K562 (cell line): ENCODE measurements around the gene EIF5. TPM values are rescaled to one million over a fixed set of nuclear protein-coding genes. Genes with fewer than 3 reads are reported as not detected.
A peak's percentile ranks its signal among the peaks of the same experiment; 100 is the strongest.

ENCODE experiments used
- BHLHE40 ChIP-seq: IDR thresholded peaks from 2 replicates; pipeline ENCODE4 v1.6.1; 2011; ENCODE audit warnings: low read length, improper control_type of control experiment
- DMBX1 ChIP-seq: fragments of 250-450 bp; sonication (Bioruptor Pico); IDR thresholded peaks from 2 replicates; pipeline ENCODE4 v1.8.0; 2022; ENCODE audit warnings: inconsistent platforms, mild to moderate bottlenecking, moderate library complexity, borderline replicate concordance
- HBP1 ChIP-seq: fragments of 450-650 bp; formaldehyde crosslinking; IDR thresholded peaks from 2 replicates; pipeline ENCODE4 v1.4.0; 2022; ENCODE audit warnings: missing genetic modification characterization
- HDAC1 ChIP-seq, 2 experiments: fragments of 450-650 bp; IDR thresholded peaks; 2 replicates each; pipeline ENCODE4 v1.6.1; 2016 to 2017; ENCODE audit warnings: inconsistent platforms in 1 of 2, mild to moderate bottlenecking in 1 of 2, moderate library complexity in 1 of 2
- KHSRP ChIP-seq: fragments of 450-650 bp; IDR thresholded peaks from 2 replicates; pipeline ENCODE4 v1.6.1; 2017
- MAZ ChIP-seq, 2 experiments: fragments of 450-650 bp in 1 of 2; sonication (generic) in 1 of 2; formaldehyde crosslinking; IDR thresholded peaks in 1 of 2; conservative IDR thresholded peaks in 1 of 2; 2 replicates each; pipeline versions ENCODE4 v1.4.0 to v1.5.0; 2020; ENCODE audit warnings: mild to moderate bottlenecking in 1 of 2, missing genetic modification reagents in 1 of 2
- MBD1 ChIP-seq: fragments of 250-450 bp; sonication (Bioruptor Pico); IDR thresholded peaks from 2 replicates; pipeline ENCODE4 v1.8.0; 2022; ENCODE audit warnings: inconsistent platforms
- MTA2 ChIP-seq: fragments of 450-650 bp; IDR thresholded peaks from 2 replicates; pipeline ENCODE4 v1.6.1; 2016; ENCODE audit warnings: low read depth
- NCOA6 ChIP-seq: fragments of 450-650 bp; IDR thresholded peaks from 2 replicates; pipeline ENCODE4 v1.6.1; 2017; ENCODE audit warnings: mild to moderate bottlenecking
- NR2C2 ChIP-seq, 2 experiments: fragments of 200-800 bp in 1 of 2; sonication (Bioruptor generic) in 1 of 2; sonication (generic) in 1 of 2; formaldehyde crosslinking in 1 of 2; IDR thresholded peaks; 2 replicates each; pipeline versions ENCODE4 v1.6.1 to v1.8.0; 2016 to 2022; ENCODE audit warnings: mild to moderate bottlenecking in 1 of 2, missing compliant biosample characterization in 1 of 2, missing genetic modification characterization in 1 of 2, missing genetic modification reagents in 1 of 2
- PML ChIP-seq: IDR thresholded peaks from 2 replicates; pipeline ENCODE4 v1.6.1; 2012; ENCODE audit warnings: low read length, inconsistent platforms
- RBM15 ChIP-seq: fragments of 200-400 bp; formaldehyde crosslinking; IDR thresholded peaks from 2 replicates; pipeline ENCODE4 v1.6.1; 2018; ENCODE audit warnings: mild to moderate bottlenecking, low read length, moderate library complexity; ENCODE audit not compliant: insufficient read depth
- THAP12 ChIP-seq: fragments of 250-450 bp; sonication (Bioruptor Pico); IDR thresholded peaks from 2 replicates; pipeline ENCODE4 v1.9.0; 2021; ENCODE audit warnings: mild to moderate bottlenecking, inconsistent platforms
- ZBTB2 ChIP-seq: fragments of 450-650 bp; IDR thresholded peaks from 2 replicates; pipeline ENCODE4 v1.6.1; 2016; ENCODE audit warnings: antibody characterized with exemption
- ZFP1 ChIP-seq: fragments of 450-650 bp; formaldehyde crosslinking; IDR thresholded peaks from 2 replicates; pipeline ENCODE4 v1.4.0; 2020; ENCODE audit warnings: mild to moderate bottlenecking, mixed read lengths
- ZNF695 ChIP-seq: fragments of 450-650 bp; formaldehyde crosslinking; IDR thresholded peaks from 2 replicates; pipeline ENCODE4 v1.4.0; 2020; ENCODE audit warnings: mild to moderate bottlenecking, moderate library complexity
- polyA plus RNA-seq, 8 experiments: library from polyadenylated mRNA; depleted of rRNA in 4 of 8; stranded (reverse) in 5 of 8; unstranded in 3 of 8; fragments of >200 nt; fragmentation: Nextera tagmentation in 2 of 8; fragmentation: Illumina TruSeq in 1 of 8; extraction: Ambion mirVana in 2 of 8; extraction: Trizol in 1 of 8; gene quantifications; 2 replicates each; pipeline versions ENCODE4 v1.2.1 to v1.2.3, GENCODE V29; 2011 to 2014; ENCODE audit warnings: inconsistent platforms in 1 of 8, missing spikeins in 1 of 8
- total RNA-seq, 7 experiments: library from RNA; depleted of rRNA in 6 of 7; stranded (reverse); fragments of >200 nt in 6 of 7; fragmentation: Illumina TruSeq in 2 of 7; extraction: Trizol in 2 of 7; gene quantifications; 2 replicates each; pipeline versions ENCODE4 v1.2.1 to v1.2.3, GENCODE V29; 2011 to 2021; ENCODE audit warnings: low replicate concordance in 1 of 7

The EIF5 gene
- total and polyA plus RNA-seq, 9 of the 15 experiments (the other 6 are each of a cell fraction or from before 2014, with no cell fraction given), result 92.7 to 442 (median 190) TPM

GRCh38 chr14:103385152-103385928 lies 51.3 kb downstream of the EIF5 start, which contains the start of gene MARK3 (continued):
- no peak for TF ChIP-seq HDAC1 (IDR thresholded peaks at IDR 0.05)
- no peak for TF ChIP-seq THAP12 (CRISPR knock-in tag)
- TF ChIP-seq ZNF695 (CRISPR knock-in tag), result no peak
- no peak for TF ChIP-seq NCOA6
- no peak for TF ChIP-seq PML
- no peak for TF ChIP-seq MTA2
- TF ChIP-seq RBM15, result no peak
- no peak for TF ChIP-seq NR2C2 (CRISPR knock-in tag; IDR thresholded peaks at IDR 0.05)
- no peak for TF ChIP-seq NR2C2 (tag; IDR thresholded peaks at IDR 0.05)
- TF ChIP-seq ZFP1 (CRISPR knock-in tag), result no peak
- TF ChIP-seq KHSRP, result no peak
- TF ChIP-seq DMBX1 (CRISPR knock-in tag), result no peak
- no peak for TF ChIP-seq MBD1 (CRISPR knock-in tag)
- peak; percentile 50 to 55; a peak in 3 of 4 replicates for TF ChIP-seq MAZ (CRISPR knock-in tag; conservative IDR thresholded peaks at IDR 0.05 in 1 of 2, IDR thresholded peaks at IDR 0.05 in 1 of 2)
- no peak for TF ChIP-seq HBP1
- no peak for TF ChIP-seq BHLHE40
- TF ChIP-seq ZBTB2, result no peak
